GM23338 (cell line): ENCODE results near the gene GNB3. TPM values are rescaled to one million over a fixed set of nuclear protein-coding genes. Genes with fewer than 3 reads are reported as not detected.
A peak's percentile ranks its signal among the peaks of the same experiment; 100 is the strongest.

ENCODE experiments used
- ATAC-seq: fragments of 200-7000 bp; cut with Tn5 transposase; 3 replicates; pipeline ENCODE4 v1.9.1; 2020
- DNase-seq: peaks from one replicate; pipeline ENCODE4 v3.0.0-alpha.2; 2015; ENCODE audit warnings: low spot score
- H2AFZ ChIP-seq: fragments of 200-600 bp; sonication (generic); 2 replicates; pipeline ENCODE4 v1.8.0; 2016; ENCODE audit warnings: antibody characterized with exemption, mild to moderate bottlenecking, moderate library complexity
- H3F3A ChIP-seq: fragments of 200-600 bp; sonication (generic); replicated peaks from 2 replicates; pipeline ENCODE4 v1.8.0; 2017; ENCODE audit warnings: antibody characterized with exemption, mixed run types, low read depth
- H3K27ac ChIP-seq: fragments of 200-600 bp; sonication (generic); 2 replicates; pipeline ENCODE4 v1.6.1; 2016; ENCODE audit warnings: low read depth
- H3K27me3 ChIP-seq: fragments of 200-600 bp; sonication (generic); 2 replicates; pipeline ENCODE4 v1.8.0; 2016; ENCODE audit warnings: mild to moderate bottlenecking, mixed run types, moderate library complexity; ENCODE audit not compliant: insufficient read depth
- H3K36me3 ChIP-seq: fragments of 200-600 bp; sonication (generic); 2 replicates; pipeline ENCODE4 v1.8.0; 2016; ENCODE audit warnings: mild to moderate bottlenecking; ENCODE audit not compliant: insufficient read depth
- H3K4me1 ChIP-seq: fragments of 200-600 bp; sonication (generic); 2 replicates; pipeline ENCODE4 v1.8.0; 2016; ENCODE audit warnings: mild to moderate bottlenecking, moderate library complexity; ENCODE audit not compliant: insufficient read depth
- H3K4me2 ChIP-seq: fragments of 200-600 bp; sonication (generic); 2 replicates; pipeline ENCODE4 v1.7.1; 2017; ENCODE audit warnings: mixed run types
- H3K4me3 ChIP-seq: fragments of 200-600 bp; sonication (generic); 2 replicates; pipeline ENCODE4 v1.6.1; 2016; ENCODE audit warnings: mixed run types
- H3K79me2 ChIP-seq: fragments of 200-600 bp; sonication (generic); replicated peaks from 2 replicates; pipeline ENCODE4 v1.8.0; 2017; ENCODE audit warnings: mild to moderate bottlenecking; ENCODE audit not compliant: insufficient read depth
- H3K9me2 ChIP-seq: fragments of 200-600 bp; sonication (generic); 2 replicates; pipeline ENCODE4 v1.8.0; 2017; ENCODE audit not compliant: insufficient read depth
- H4K20me1 ChIP-seq: fragments of 200-600 bp; sonication (generic); replicated peaks from 2 replicates; pipeline ENCODE4 v1.8.0; 2017; ENCODE audit warnings: mild to moderate bottlenecking; ENCODE audit not compliant: insufficient read depth
- H3K27ac Mint-ChIP-seq: 2 replicates; pipeline ENCODE4 v1.8.0; 2020; ENCODE audit warnings: inconsistent platforms, mild to moderate bottlenecking, moderate library complexity, mixed read lengths
- H3K27me3 Mint-ChIP-seq: 3 replicates; pipeline ENCODE4 v1.8.0; 2022; ENCODE audit warnings: low read depth, mild to moderate bottlenecking, moderate library complexity, mixed read lengths, inconsistent platforms; ENCODE audit not compliant: insufficient read depth, poor library complexity
- H3K36me3 Mint-ChIP-seq: 3 replicates; pipeline ENCODE4 v1.8.0; 2021; ENCODE audit warnings: low read depth, mild to moderate bottlenecking, inconsistent platforms, moderate library complexity, mixed read lengths
- H3K4me1 Mint-ChIP-seq: 3 replicates; pipeline ENCODE4 v1.8.0; 2020; ENCODE audit warnings: mild to moderate bottlenecking, inconsistent platforms, mixed read lengths
- H3K4me3 Mint-ChIP-seq: 3 replicates; pipeline ENCODE4 v1.8.0; 2021; ENCODE audit warnings: moderate library complexity, mild to moderate bottlenecking, inconsistent platforms, mixed read lengths
- H3K9me3 Mint-ChIP-seq: 3 replicates; pipeline ENCODE4 v1.8.0; 2020; ENCODE audit warnings: moderate library complexity, mild to moderate bottlenecking, inconsistent platforms, mixed read lengths
- CREB1 ChIP-seq: fragments of 250-450 bp; sonication (Bioruptor Pico); IDR thresholded peaks from 2 replicates; pipeline ENCODE4 v1.5.0; 2020; ENCODE audit warnings: low read depth, mild to moderate bottlenecking, moderate library complexity
- CTCF ChIP-seq, 2 experiments: fragments of 200-600 bp in 1 of 2; sonication (generic) in 1 of 2; conservative IDR thresholded peaks; 2 replicates each; pipeline versions ENCODE4 v1.5.1 to v1.6.1; 2016 to 2017; ENCODE audit warnings: antibody characterized with exemption in 2 of 2, low read depth in 2 of 2, mild to moderate bottlenecking in 2 of 2, moderate library complexity in 1 of 2
- EZH2 ChIP-seq: fragments of 200-600 bp; sonication (generic); IDR thresholded peaks from one replicate; pipeline ENCODE4 v1.8.0; 2017; ENCODE audit warnings: antibody characterized with exemption, mild to moderate bottlenecking, low read depth; ENCODE audit not compliant: unreplicated experiment
- EZH2phosphoT487 ChIP-seq: fragments of 200-600 bp; sonication (generic); IDR thresholded peaks from one replicate; pipeline ENCODE4 v1.8.1; 2018; ENCODE audit warnings: antibody characterized with exemption; ENCODE audit not compliant: unreplicated experiment
- NANOG ChIP-seq: IDR thresholded peaks from 2 replicates; pipeline ENCODE4 v1.6.1; 2016; ENCODE audit warnings: antibody characterized with exemption, borderline replicate concordance
- POLR2AphosphoS5 ChIP-seq: IDR thresholded peaks from 2 replicates; pipeline ENCODE4 v1.6.1; 2016; ENCODE audit warnings: antibody characterized with exemption, low read depth
- STAT1 ChIP-seq: IDR thresholded peaks from one replicate; pipeline ENCODE4 v1.6.1; 2016; ENCODE audit warnings: antibody characterized with exemption; ENCODE audit not compliant: unreplicated experiment
- ZNF331 ChIP-seq: fragments of 250-450 bp; sonication (Bioruptor Pico); IDR thresholded peaks from 2 replicates; pipeline ENCODE4 v1.5.0; 2020; ENCODE audit warnings: low read depth, mild to moderate bottlenecking, moderate library complexity
- polyA plus RNA-seq: library from polyadenylated mRNA; unstranded; fragments of >200 nt; fragmentation: Nextera tagmentation; extraction: Ambion mirVana; gene quantifications from 2 replicates; pipeline ENCODE4 v1.2.1, GENCODE V29; 2016
- total RNA-seq: library from RNA; depleted of rRNA; stranded (reverse); fragments of >200 nt; shearing (Covaris generic); gene quantifications from 2 replicates; pipeline ENCODE4 v1.2.3, GENCODE V29; 2014
- TF ChIP-seq, protein P1 (sequence below): IDR thresholded peaks from 2 replicates; pipeline ENCODE4 v1.6.1; 2016; ENCODE audit warnings: antibody characterized with exemption
- TF ChIP-seq, protein P2 (sequence below): fragments of 250-450 bp; sonication (Bioruptor Pico); IDR thresholded peaks from 2 replicates; pipeline ENCODE4 v1.5.0; 2020; ENCODE audit warnings: mild to moderate bottlenecking, moderate library complexity

Gene GNB3
- total and polyA plus RNA-seq, 2 experiments from 2014 or later = 5.4 to 8.2 TPM

- Histone ChIP-seq H3K4me2 (no peak overlapping the region), H3F3A (peaks cover 12% of the 10 kb centered on the region; the same call in 1 of the 2 replicates), H3K79me2 (no peaks in the 10 kb centered on the region), H3K27me3 (no peaks in the 10 kb centered on the region), H3K27ac (no peak overlapping the region), H3K4me3 (no peak overlapping the region), H3K4me1 (peaks cover 5% of the 10 kb centered on the region; the same call in 1 of the 2 replicates), H3K9me2 (no peaks in the 10 kb centered on the region), H3K36me3 (peaks cover 5% of the 10 kb centered on the region; the same call in 1 of the 2 replicates), H4K20me1 (peaks cover 3% of the 10 kb centered on the region; the same call in 1 of the 2 replicates), H2AFZ (no peak overlapping the region)
- Mint-ChIP-seq H3K4me3 (no peak overlapping the region; the same call in 2 of the 3 replicates), H3K9me3 (no peaks in the 10 kb centered on the region), H3K27ac (no peak overlapping the region), H3K4me1 (peaks cover 26% of the 10 kb centered on the region), H3K36me3 (peaks cover 67% of the 10 kb centered on the region), H3K27me3 (peaks cover 26% of the 10 kb centered on the region)
- DNase-seq (no peak), ATAC-seq (no peak)
- TF ChIP-seq, protein P1, sequence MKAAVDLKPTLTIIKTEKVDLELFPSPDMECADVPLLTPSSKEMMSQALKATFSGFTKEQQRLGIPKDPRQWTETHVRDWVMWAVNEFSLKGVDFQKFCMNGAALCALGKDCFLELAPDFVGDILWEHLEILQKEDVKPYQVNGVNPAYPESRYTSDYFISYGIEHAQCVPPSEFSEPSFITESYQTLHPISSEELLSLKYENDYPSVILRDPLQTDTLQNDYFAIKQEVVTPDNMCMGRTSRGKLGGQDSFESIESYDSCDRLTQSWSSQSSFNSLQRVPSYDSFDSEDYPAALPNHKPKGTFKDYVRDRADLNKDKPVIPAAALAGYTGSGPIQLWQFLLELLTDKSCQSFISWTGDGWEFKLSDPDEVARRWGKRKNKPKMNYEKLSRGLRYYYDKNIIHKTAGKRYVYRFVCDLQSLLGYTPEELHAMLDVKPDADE = no peak
- TF ChIP-seq EZH2phosphoT487 (no peak), CTCF (conservative IDR thresholded peaks at IDR 0.05; ENCODE audit: low read depth in 2 of 2) (no peak)
Measured at GRCh38 chr12:6838854-6839253, 1.9 kb upstream of the GNB3 start.

- Mint-ChIP-seq H3K4me1 (peaks cover 24% of the 10 kb centered on the region), H3K36me3 (peaks cover 68% of the 10 kb centered on the region), H3K9me3 (no peaks in the 10 kb centered on the region), H3K27me3 (peaks cover 25% of the 10 kb centered on the region), H3K4me3 (no peak overlapping the region; the same call in 2 of the 3 replicates), H3K27ac (no peak overlapping the region)
- DNase-seq (peak; percentile 80), ATAC-seq (peak; percentile 68)
- H3K4me1 ChIP-seq = peaks cover 5% of the 10 kb centered on the region; the same call in 1 of the 2 replicates
- peaks cover 3% of the 10 kb centered on the region; the same call in 1 of the 2 replicates for H4K20me1 ChIP-seq
- no peak overlapping the region for H3K4me3 ChIP-seq
- no peak overlapping the region for H3K27ac ChIP-seq
- no peaks in the 10 kb centered on the region for H3K9me2 ChIP-seq
- no peak overlapping the region for H3K4me2 ChIP-seq
- peaks cover 7% of the 10 kb centered on the region for H3K36me3 ChIP-seq
- no peaks in the 10 kb centered on the region for H3K27me3 ChIP-seq
- H2AFZ ChIP-seq = no peak overlapping the region
- peaks cover 6% of the 10 kb centered on the region; the same call in 1 of the 2 replicates for H3F3A ChIP-seq
- no peaks in the 10 kb centered on the region for H3K79me2 ChIP-seq
- TF ChIP-seq, protein P2, sequence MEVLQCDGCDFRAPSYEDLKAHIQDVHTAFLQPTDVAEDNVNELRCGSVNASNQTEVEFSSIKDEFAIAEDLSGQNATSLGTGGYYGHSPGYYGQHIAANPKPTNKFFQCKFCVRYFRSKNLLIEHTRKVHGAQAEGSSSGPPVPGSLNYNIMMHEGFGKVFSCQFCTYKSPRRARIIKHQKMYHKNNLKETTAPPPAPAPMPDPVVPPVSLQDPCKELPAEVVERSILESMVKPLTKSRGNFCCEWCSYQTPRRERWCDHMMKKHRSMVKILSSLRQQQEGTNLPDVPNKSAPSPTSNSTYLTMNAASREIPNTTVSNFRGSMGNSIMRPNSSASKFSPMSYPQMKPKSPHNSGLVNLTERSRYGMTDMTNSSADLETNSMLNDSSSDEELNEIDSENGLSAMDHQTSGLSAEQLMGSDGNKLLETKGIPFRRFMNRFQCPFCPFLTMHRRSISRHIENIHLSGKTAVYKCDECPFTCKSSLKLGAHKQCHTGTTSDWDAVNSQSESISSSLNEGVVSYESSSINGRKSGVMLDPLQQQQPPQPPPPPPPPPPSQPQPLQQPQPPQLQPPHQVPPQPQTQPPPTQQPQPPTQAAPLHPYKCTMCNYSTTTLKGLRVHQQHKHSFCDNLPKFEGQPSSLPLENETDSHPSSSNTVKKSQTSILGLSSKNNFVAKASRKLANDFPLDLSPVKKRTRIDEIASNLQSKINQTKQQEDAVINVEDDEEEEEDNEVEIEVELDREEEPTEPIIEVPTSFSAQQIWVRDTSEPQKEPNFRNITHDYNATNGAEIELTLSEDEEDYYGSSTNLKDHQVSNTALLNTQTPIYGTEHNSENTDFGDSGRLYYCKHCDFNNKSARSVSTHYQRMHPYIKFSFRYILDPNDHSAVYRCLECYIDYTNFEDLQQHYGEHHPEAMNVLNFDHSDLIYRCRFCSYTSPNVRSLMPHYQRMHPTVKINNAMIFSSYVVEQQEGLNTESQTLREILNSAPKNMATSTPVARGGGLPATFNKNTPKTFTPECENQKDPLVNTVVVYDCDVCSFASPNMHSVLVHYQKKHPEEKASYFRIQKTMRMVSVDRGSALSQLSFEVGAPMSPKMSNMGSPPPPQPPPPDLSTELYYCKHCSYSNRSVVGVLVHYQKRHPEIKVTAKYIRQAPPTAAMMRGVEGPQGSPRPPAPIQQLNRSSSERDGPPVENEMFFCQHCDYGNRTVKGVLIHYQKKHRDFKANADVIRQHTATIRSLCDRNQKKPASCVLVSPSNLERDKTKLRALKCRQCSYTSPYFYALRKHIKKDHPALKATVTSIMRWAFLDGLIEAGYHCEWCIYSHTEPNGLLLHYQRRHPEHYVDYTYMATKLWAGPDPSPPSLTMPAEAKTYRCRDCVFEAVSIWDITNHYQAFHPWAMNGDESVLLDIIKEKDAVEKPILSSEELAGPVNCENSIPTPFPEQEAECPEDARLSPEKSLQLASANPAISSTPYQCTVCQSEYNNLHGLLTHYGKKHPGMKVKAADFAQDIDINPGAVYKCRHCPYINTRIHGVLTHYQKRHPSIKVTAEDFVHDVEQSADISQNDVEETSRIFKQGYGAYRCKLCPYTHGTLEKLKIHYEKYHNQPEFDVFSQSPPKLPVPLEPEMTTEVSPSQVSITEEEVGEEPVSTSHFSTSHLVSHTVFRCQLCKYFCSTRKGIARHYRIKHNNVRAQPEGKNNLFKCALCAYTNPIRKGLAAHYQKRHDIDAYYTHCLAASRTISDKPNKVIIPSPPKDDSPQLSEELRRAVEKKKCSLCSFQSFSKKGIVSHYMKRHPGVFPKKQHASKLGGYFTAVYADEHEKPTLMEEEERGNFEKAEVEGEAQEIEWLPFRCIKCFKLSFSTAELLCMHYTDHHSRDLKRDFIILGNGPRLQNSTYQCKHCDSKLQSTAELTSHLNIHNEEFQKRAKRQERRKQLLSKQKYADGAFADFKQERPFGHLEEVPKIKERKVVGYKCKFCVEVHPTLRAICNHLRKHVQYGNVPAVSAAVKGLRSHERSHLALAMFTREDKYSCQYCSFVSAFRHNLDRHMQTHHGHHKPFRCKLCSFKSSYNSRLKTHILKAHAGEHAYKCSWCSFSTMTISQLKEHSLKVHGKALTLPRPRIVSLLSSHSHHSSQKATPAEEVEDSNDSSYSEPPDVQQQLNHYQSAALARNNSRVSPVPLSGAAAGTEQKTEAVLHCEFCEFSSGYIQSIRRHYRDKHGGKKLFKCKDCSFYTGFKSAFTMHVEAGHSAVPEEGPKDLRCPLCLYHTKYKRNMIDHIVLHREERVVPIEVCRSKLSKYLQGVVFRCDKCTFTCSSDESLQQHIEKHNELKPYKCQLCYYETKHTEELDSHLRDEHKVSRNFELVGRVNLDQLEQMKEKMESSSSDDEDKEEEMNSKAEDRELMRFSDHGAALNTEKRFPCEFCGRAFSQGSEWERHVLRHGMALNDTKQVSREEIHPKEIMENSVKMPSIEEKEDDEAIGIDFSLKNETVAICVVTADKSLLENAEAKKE = no peak
- no peak for TF ChIP-seq STAT1
- TF ChIP-seq CREB1 (CRISPR knock-in tag) = no peak
- no peak for TF ChIP-seq ZNF331 (CRISPR knock-in tag)
- no peak for TF ChIP-seq POLR2AphosphoS5
- TF ChIP-seq, protein P1 = no peak
- no peak for TF ChIP-seq EZH2
- TF ChIP-seq NANOG = no peak
Measured at GRCh38 chr12:6839482-6840201, 1.1 kb upstream of the GNB3 start.
